IMR-90 (cell line): ENCODE data around the gene CADM1. TPM values are rescaled to one million over a fixed set of nuclear protein-coding genes. Genes with fewer than 3 reads are reported as not detected.

Source experiments
- ATAC-seq: fragments of 200-7000 bp; cut with Tn5 transposase; 2 replicates; pipeline ENCODE4 v1.9.1; 2020; ENCODE audit warnings: low read depth, mild to moderate bottlenecking, moderate library complexity
- BruUV-seq: library from RNA; stranded (reverse); fragments of 400-500 nt; replicated peaks from 2 replicates; lab custom pipeline; 2021; lab: Mats Ljungman, UMichigan
- CTCF ChIA-PET: fragments of 300-600 bp; formaldehyde crosslinking; extraction: SDS; loops from one replicate; lab custom pipeline; 2021; ENCODE audit warnings: antibody characterized with exemption; lab: Yijun Ruan, JAX
- POLR2A ChIA-PET: fragments of 300-600 bp; sonication (Branson Sonifier 250); formaldehyde crosslinking; loops from one replicate; lab custom pipeline; 2022; ENCODE audit warnings: antibody characterized with exemption; ENCODE audit not compliant: unreplicated experiment; lab: Charles Lee
- DNase-seq: peaks from one replicate; pipeline ENCODE4 v3.0.0; 2013
- H2AFZ ChIP-seq: replicated peaks from 2 replicates; pipeline ENCODE3; 2013; ENCODE audit warnings: low read length, mild to moderate bottlenecking; ENCODE audit not compliant: poor library complexity
- H2AK5ac ChIP-seq: 2 replicates; pipeline ENCODE4 v1.6.1; 2013; ENCODE audit warnings: low read depth, low read length, inconsistent platforms
- H2AK9ac ChIP-seq: replicated peaks from 2 replicates; pipeline ENCODE3; 2013; ENCODE audit warnings: mild to moderate bottlenecking, low read depth, low read length, moderate library complexity; ENCODE audit not compliant: poor library complexity
- H2BK120ac ChIP-seq: 2 replicates; pipeline ENCODE4 v1.6.1; 2013; ENCODE audit warnings: low read depth, low read length, inconsistent platforms
- H2BK15ac ChIP-seq: 3 replicates; pipeline ENCODE4 v1.6.1; 2013; ENCODE audit warnings: low read depth, low read length, inconsistent platforms
- H2BK20ac ChIP-seq: 2 replicates; pipeline ENCODE4 v1.6.1; 2013; ENCODE audit warnings: low read depth, mild to moderate bottlenecking, inconsistent platforms, low read length, moderate library complexity
- H2BK5ac ChIP-seq: 2 replicates; pipeline ENCODE4 v1.6.1; 2013; ENCODE audit warnings: mild to moderate bottlenecking, low read depth, low read length, inconsistent platforms; ENCODE audit not compliant: poor library complexity, severe bottlenecking
- H3K14ac ChIP-seq: replicated peaks from 2 replicates; pipeline ENCODE4 v1.6.1; 2013; ENCODE audit warnings: low read depth, low read length, inconsistent platforms
- H3K18ac ChIP-seq: 2 replicates; pipeline ENCODE4 v1.6.1; 2013; ENCODE audit warnings: low read depth, low read length, control low read depth
- H3K23ac ChIP-seq: 2 replicates; pipeline ENCODE4 v1.6.1; 2013; ENCODE audit warnings: low read depth, low read length, inconsistent platforms
- H3K27ac ChIP-seq: 2 replicates; pipeline ENCODE4 v1.5.1; 2013; ENCODE audit warnings: mild to moderate bottlenecking, control low read depth, low read length; ENCODE audit not compliant: insufficient read depth
- H3K27me3 ChIP-seq: 2 replicates; pipeline ENCODE4 v1.6.1; 2013; ENCODE audit warnings: low read length; ENCODE audit not compliant: control insufficient read depth, insufficient read depth
- H3K36me3 ChIP-seq: 2 replicates; pipeline ENCODE4 v1.6.1; 2013; ENCODE audit warnings: low read length, mixed read lengths; ENCODE audit not compliant: control insufficient read depth, insufficient read depth
- H3K4ac ChIP-seq: 2 replicates; pipeline ENCODE4 v1.6.1; 2013; ENCODE audit warnings: low read depth, low read length, inconsistent platforms
- H3K4me1 ChIP-seq: 2 replicates; pipeline ENCODE4 v1.6.1; 2013; ENCODE audit warnings: low read length, mixed read lengths; ENCODE audit not compliant: control insufficient read depth, insufficient read depth
- H3K4me2 ChIP-seq: 2 replicates; pipeline ENCODE4 v1.6.1; 2013; ENCODE audit warnings: low read depth, mild to moderate bottlenecking, control low read depth, low read length, moderate library complexity
- H3K4me3 ChIP-seq: 2 replicates; pipeline ENCODE4 v1.5.1; 2013; ENCODE audit warnings: low read depth, mild to moderate bottlenecking, control low read depth, low read length, moderate library complexity; ENCODE audit not compliant: insufficient read depth
- H3K56ac ChIP-seq: 2 replicates; pipeline ENCODE4 v1.6.1; 2013; ENCODE audit warnings: low read length, inconsistent platforms; ENCODE audit not compliant: insufficient read depth; ENCODE audit errors: extremely low read depth
- H3K79me1 ChIP-seq, 2 experiments: 2 replicates each; pipeline ENCODE4 v1.6.1; 2013; ENCODE audit warnings: low read length in 2 of 2, inconsistent platforms in 1 of 2, low read depth in 1 of 2
- H3K9ac ChIP-seq: 2 replicates; pipeline ENCODE4 v1.6.1; 2013; ENCODE audit warnings: low read depth, low read length, control low read depth
- H3K9me1 ChIP-seq: 2 replicates; pipeline ENCODE4 v1.6.1; 2013; ENCODE audit warnings: low read length, inconsistent platforms; ENCODE audit not compliant: insufficient read depth
- H3K9me3 ChIP-seq: 2 replicates; pipeline ENCODE4 v1.6.1; 2013; ENCODE audit warnings: low read length; ENCODE audit not compliant: control insufficient read depth, insufficient read depth
- H4K20me1 ChIP-seq: 2 replicates; pipeline ENCODE4 v1.6.1; 2013; ENCODE audit warnings: low read length, inconsistent platforms; ENCODE audit not compliant: insufficient read depth
- H4K5ac ChIP-seq: 2 replicates; pipeline ENCODE4 v1.6.1; 2013; ENCODE audit warnings: mild to moderate bottlenecking, low read depth, low read length, control low read depth
- H4K8ac ChIP-seq, 2 experiments: 2 replicates each; pipeline ENCODE4 v1.6.1; 2013; ENCODE audit warnings: low read depth in 2 of 2, low read length in 2 of 2, control low read depth in 1 of 2, inconsistent platforms in 1 of 2
- H4K91ac ChIP-seq: 2 replicates; pipeline ENCODE4 v1.6.1; 2013; ENCODE audit warnings: low read depth, low read length, inconsistent platforms; ENCODE audit not compliant: insufficient read depth
- BHLHE40 ChIP-seq: fragments of 150-350 bp; IDR thresholded peaks from 2 replicates; pipeline ENCODE4 v1.6.1; 2016; ENCODE audit warnings: mild to moderate bottlenecking, low read depth, low read length
- CEBPB ChIP-seq: IDR thresholded peaks from 2 replicates; pipeline ENCODE4 v1.6.1; 2012; ENCODE audit warnings: low read depth, low read length, improper control_type of control experiment
- CHD1 ChIP-seq: IDR thresholded peaks from 2 replicates; pipeline ENCODE4 v1.6.1; 2012; ENCODE audit warnings: low read depth, low read length, improper control_type of control experiment
- FOS ChIP-seq: fragments of 150-350 bp; IDR thresholded peaks from 2 replicates; pipeline ENCODE4 v1.6.1; 2016; ENCODE audit warnings: low read depth, low read length
- MAFK ChIP-seq: IDR thresholded peaks from 2 replicates; pipeline ENCODE4 v1.6.1; 2012; ENCODE audit warnings: low read depth, low read length, improper control_type of control experiment
- MAZ ChIP-seq: IDR thresholded peaks from 2 replicates; pipeline ENCODE4 v1.6.1; 2012; ENCODE audit warnings: low read depth, mild to moderate bottlenecking, low read length, improper control_type of control experiment, moderate library complexity, borderline replicate concordance
- MXI1 ChIP-seq: IDR thresholded peaks from 2 replicates; pipeline ENCODE4 v1.6.1; 2012; ENCODE audit warnings: low read depth, mild to moderate bottlenecking, low read length, moderate library complexity, borderline replicate concordance
- NFE2L2 ChIP-seq: fragments of 150-350 bp; IDR thresholded peaks from 2 replicates; pipeline ENCODE4 v1.6.1; 2016; ENCODE audit warnings: low read depth, mild to moderate bottlenecking, low read length
- POLR2A ChIP-seq: IDR thresholded peaks from 2 replicates; pipeline ENCODE4 v1.6.1; 2012; ENCODE audit warnings: mild to moderate bottlenecking, low read depth, low read length
- RAD21 ChIP-seq: IDR thresholded peaks from 2 replicates; pipeline ENCODE4 v1.6.1; 2012; ENCODE audit warnings: low read length, improper control_type of control experiment
- RCOR1 ChIP-seq: IDR thresholded peaks from 2 replicates; pipeline ENCODE4 v1.6.1; 2012; ENCODE audit warnings: mild to moderate bottlenecking, low read length, improper control_type of control experiment; ENCODE audit not compliant: insufficient replicate concordance
- RFX5 ChIP-seq: IDR thresholded peaks from 2 replicates; pipeline ENCODE4 v1.8.0; 2012; ENCODE audit warnings: low read depth, mild to moderate bottlenecking, low read length, moderate library complexity
- SMC3 ChIP-seq: fragments of 150-350 bp; IDR thresholded peaks from 2 replicates; pipeline ENCODE4 v1.6.1; 2016; ENCODE audit warnings: low read depth, mild to moderate bottlenecking, antibody characterized with exemption, low read length, moderate library complexity
- USF2 ChIP-seq: fragments of 150-350 bp; IDR thresholded peaks from 2 replicates; pipeline ENCODE4 v1.6.1; 2017; ENCODE audit warnings: mild to moderate bottlenecking, antibody characterized with exemption, low read length, low read depth
- WGBS, 2 experiments: methylation state at CpG; one replicate each; pipeline versions ENCODE4 v1.1.5 to v1.1.7; 2013; ENCODE audit warnings: missing lambda C conversion rate in 2 of 2; ENCODE audit not compliant: insufficient read length in 1 of 2; ENCODE audit errors: extremely low coverage in 2 of 2; 5-methylcytosine and 5-hydroxymethylcytosine counted together
- dilution Hi-C: fragments of 300-500 bp; cut with HindIII; formaldehyde crosslinking; loops from one replicate; pipeline ENCODE4 v1.14.3; 2018; ENCODE audit warnings: low sequenced_read_pairs; ENCODE audit not compliant: unreplicated experiment
- in situ Hi-C: fragments of 300-500 bp; cut with MboI; formaldehyde crosslinking; loops from 3 replicates; pipeline ENCODE4 v1.14.3; 2019; ENCODE audit warnings: low sequenced_read_pairs, inconsistent platforms, mixed read lengths
- intact Hi-C: fragments of 100-400 bp; cut with micrococcal nuclease; formaldehyde crosslinking; loops from 2 replicates; pipeline ENCODE4 v1.10.0; 2022
- polyA plus RNA-seq, 3 experiments: library from polyadenylated mRNA; depleted of rRNA; stranded (reverse); fragments of >200 nt; gene quantifications; 2 replicates each; pipeline ENCODE4 v1.2.3, GENCODE V29; 2012; ENCODE audit warnings: low replicate concordance in 1 of 3
- total RNA-seq: library from RNA; depleted of rRNA; stranded (reverse); fragments of >200 nt; gene quantifications from 2 replicates; pipeline ENCODE4 v1.2.3, GENCODE V29; 2012
- TF ChIP-seq, protein P1 (sequence below): fragments of 150-350 bp; IDR thresholded peaks from 2 replicates; pipeline ENCODE4 v1.6.1; 2016; ENCODE audit warnings: low read depth, mild to moderate bottlenecking, low read length, moderate library complexity, borderline replicate concordance
- TF ChIP-seq, protein P2 (sequence below): conservative IDR thresholded peaks from 2 replicates; pipeline ENCODE4 v1.5.1; 2012; ENCODE audit warnings: mild to moderate bottlenecking, low read depth, low read length, improper control_type of control experiment

The CADM1 gene
- total and polyA plus RNA-seq, 2 of the 4 experiments (the other 2 are of a cell fraction): 28.8 to 77.1 TPM

DNA sequence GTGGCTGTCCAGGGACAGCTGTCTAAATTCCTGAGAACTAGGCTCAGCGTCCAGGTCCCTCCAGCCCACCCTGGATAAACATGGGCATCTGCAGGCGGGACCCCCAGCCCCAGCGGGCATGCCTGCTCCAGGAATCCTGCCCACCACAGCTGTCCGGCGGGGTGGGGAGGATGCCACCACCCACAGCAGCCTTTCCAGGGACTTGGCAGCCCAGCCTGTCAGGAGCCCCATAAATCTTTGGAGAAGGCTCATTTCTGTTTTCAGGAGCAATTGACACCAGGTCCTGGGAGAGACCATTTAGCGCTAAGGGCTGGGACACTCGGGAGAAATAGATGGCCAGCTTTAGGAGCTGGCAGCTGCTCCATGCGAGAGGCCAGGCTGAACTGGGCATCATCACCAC lies 358.9 kb downstream of the CADM1 start:
- Histone ChIP-seq H3K18ac (no peak overlapping the region), H3K9me3 (no peaks in the 10 kb centered on the region), H4K20me1 (no peaks in the 10 kb centered on the region), H3K9ac (no peak overlapping the region), H3K4me3 (no peak overlapping the region), H3K79me1 (no peaks in the 10 kb centered on the region), H3K9me1 (no peaks in the 10 kb centered on the region), H3K56ac (no peak overlapping the region), H2BK5ac (no peak overlapping the region), H2AK5ac (no peak overlapping the region), H2BK120ac (no peak overlapping the region), H4K91ac (no peak overlapping the region), H2BK20ac (no peak overlapping the region), H3K4me1 (no peaks in the 10 kb centered on the region), H2AFZ (no peak overlapping the region), H3K27me3 (peaks cover 24% of the 10 kb centered on the region), H2BK15ac (no peak overlapping the region), H2AK9ac (no peak overlapping the region), H3K23ac (no peak overlapping the region), H3K4me2 (no peak overlapping the region), H3K36me3 (no peaks in the 10 kb centered on the region), H3K27ac (no peak overlapping the region), H4K5ac (no peak overlapping the region), H3K14ac (no peak overlapping the region), H4K8ac (no peak overlapping the region), H3K4ac (no peak overlapping the region)
- dilution Hi-C loops (no loop called here), intact Hi-C loops (no loop called here), in situ Hi-C loops (no loop called here)
- ChIA-PET CTCF (no interaction called here), POLR2A (no interaction called here)
- ATAC-seq (no peak), DNase-seq (no peak)
- BruUV-seq: no TSS peak
- no peak for TF ChIP-seq RAD21
- no peak for TF ChIP-seq FOS
- TF ChIP-seq, protein P1, sequence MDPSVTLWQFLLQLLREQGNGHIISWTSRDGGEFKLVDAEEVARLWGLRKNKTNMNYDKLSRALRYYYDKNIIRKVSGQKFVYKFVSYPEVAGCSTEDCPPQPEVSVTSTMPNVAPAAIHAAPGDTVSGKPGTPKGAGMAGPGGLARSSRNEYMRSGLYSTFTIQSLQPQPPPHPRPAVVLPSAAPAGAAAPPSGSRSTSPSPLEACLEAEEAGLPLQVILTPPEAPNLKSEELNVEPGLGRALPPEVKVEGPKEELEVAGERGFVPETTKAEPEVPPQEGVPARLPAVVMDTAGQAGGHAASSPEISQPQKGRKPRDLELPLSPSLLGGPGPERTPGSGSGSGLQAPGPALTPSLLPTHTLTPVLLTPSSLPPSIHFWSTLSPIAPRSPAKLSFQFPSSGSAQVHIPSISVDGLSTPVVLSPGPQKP: no peak
- TF ChIP-seq RCOR1: no peak
- no peak for TF ChIP-seq MAZ
- TF ChIP-seq BHLHE40: no peak
- TF ChIP-seq, protein P2, sequence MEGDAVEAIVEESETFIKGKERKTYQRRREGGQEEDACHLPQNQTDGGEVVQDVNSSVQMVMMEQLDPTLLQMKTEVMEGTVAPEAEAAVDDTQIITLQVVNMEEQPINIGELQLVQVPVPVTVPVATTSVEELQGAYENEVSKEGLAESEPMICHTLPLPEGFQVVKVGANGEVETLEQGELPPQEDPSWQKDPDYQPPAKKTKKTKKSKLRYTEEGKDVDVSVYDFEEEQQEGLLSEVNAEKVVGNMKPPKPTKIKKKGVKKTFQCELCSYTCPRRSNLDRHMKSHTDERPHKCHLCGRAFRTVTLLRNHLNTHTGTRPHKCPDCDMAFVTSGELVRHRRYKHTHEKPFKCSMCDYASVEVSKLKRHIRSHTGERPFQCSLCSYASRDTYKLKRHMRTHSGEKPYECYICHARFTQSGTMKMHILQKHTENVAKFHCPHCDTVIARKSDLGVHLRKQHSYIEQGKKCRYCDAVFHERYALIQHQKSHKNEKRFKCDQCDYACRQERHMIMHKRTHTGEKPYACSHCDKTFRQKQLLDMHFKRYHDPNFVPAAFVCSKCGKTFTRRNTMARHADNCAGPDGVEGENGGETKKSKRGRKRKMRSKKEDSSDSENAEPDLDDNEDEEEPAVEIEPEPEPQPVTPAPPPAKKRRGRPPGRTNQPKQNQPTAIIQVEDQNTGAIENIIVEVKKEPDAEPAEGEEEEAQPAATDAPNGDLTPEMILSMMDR: no peak
- no peak for TF ChIP-seq CEBPB
- no peak for TF ChIP-seq POLR2A
- TF ChIP-seq USF2: no peak
- TF ChIP-seq SMC3: no peak
- no peak for TF ChIP-seq NFE2L2
- no peak for TF ChIP-seq MXI1
- no peak for TF ChIP-seq RFX5
- no peak for TF ChIP-seq CHD1
- no peak for TF ChIP-seq MAFK
- WGBS, 2 experiments: 40% methylated on average over 3 of the region's 8 CpGs; no CpG with 5 or more reads in 1 of the 2 experiments
